Effector memory CD8-positive, alpha-beta T cell (primary cell): ENCODE results near the gene ST6GAL1.

Experiments used
- ATAC-seq: fragments of 150-1000 bp; cut with Tn5 transposase; replicated peaks from 2 replicates; pipeline ENCODE4 v1.10.0; 2021; ENCODE audit warnings: mild to moderate bottlenecking, moderate library complexity
- DNase-seq, 3 experiments: peaks; one replicate each; pipeline ENCODE4 v3.0.0; 2021
- H3K27ac Mint-ChIP-seq, 2 donors: one replicate each; pipeline ENCODE4 v1.8.0; 2022; ENCODE audit warnings: mild to moderate bottlenecking in 2 of 2, mixed read lengths in 2 of 2, moderate library complexity in 2 of 2
- H3K27me3 Mint-ChIP-seq, 2 donors: one replicate each; pipeline ENCODE4 v1.8.0; 2022; ENCODE audit warnings: mixed read lengths in 2 of 2
- H3K36me3 Mint-ChIP-seq: one replicate; pipeline ENCODE4 v1.8.0; 2022; ENCODE audit warnings: mild to moderate bottlenecking, moderate library complexity, mixed read lengths; ENCODE audit not compliant: insufficient read depth
- H3K4me1 Mint-ChIP-seq, 2 donors: one replicate each; pipeline ENCODE4 v1.8.0; 2022; ENCODE audit warnings: low read depth in 2 of 2, mixed read lengths in 2 of 2
- H3K4me3 Mint-ChIP-seq, 2 donors: one replicate each; pipeline ENCODE4 v1.8.0; 2022; ENCODE audit warnings: mild to moderate bottlenecking in 2 of 2, mixed read lengths in 2 of 2, moderate library complexity in 2 of 2
- H3K9me3 Mint-ChIP-seq, 2 donors: one replicate each; pipeline ENCODE4 v1.8.0; 2022; ENCODE audit warnings: mixed read lengths in 2 of 2

Gene ST6GAL1

DNA sequence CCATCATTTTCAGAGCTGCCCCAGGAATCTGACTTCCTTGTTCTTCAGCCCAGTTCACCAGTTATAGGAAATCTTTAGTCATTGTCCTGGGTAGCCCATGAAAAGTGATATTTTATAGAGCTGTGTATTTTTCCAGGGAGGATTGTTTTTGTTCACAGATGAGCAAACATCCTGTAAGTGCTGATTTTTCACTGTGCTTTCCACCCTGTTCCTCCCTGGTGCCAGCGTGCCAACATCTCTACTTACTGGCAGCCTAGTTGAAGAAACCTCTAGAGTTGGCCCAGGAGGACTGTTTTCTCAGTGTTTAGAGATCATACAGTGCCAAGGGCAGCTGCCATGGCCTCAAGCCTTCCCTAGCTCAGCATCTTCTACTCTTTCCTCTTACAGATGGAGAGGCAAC is 41.3 kb downstream of the ST6GAL1 start:
- Mint-ChIP-seq H3K27ac (peak overlapping the region; percentile 49 to 86), H3K36me3 (peaks cover 78% of the 10 kb centered on the region), H3K9me3 (no peaks in the 10 kb centered on the region), H3K27me3 (no peaks in the 10 kb centered on the region), H3K4me1 (peaks cover 41 to 49% of the 10 kb centered on the region in 2 donors), H3K4me3 (no peak overlapping the region)
- ATAC-seq = no peak
- no peak for DNase-seq

DNA sequence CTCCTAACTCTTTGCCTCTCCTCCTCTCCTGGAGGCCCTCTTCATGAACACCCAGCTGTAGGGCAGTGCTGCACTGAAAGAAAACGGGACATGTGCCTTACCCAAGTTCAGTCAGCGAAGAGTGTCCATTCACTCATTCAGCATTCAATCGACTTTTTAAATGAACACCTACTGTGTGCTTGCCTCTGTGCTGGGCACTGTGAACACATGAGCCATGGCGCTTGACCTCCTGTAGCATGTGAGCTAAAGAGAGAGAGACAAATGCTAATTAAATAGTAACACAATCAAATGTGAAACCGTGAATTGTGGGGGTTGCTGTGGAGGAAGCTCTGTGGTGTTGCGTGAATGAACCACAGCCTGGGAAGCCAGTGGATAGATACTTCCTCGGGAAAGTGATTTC is 43.4 kb downstream of the ST6GAL1 start:
- no peak for DNase-seq
- H3K4me1 Mint-ChIP-seq = peaks cover 34 to 39% of the 10 kb centered on the region in 2 donors
- ATAC-seq = no peak
- no peak overlapping the region for H3K27ac Mint-ChIP-seq
- H3K27me3 Mint-ChIP-seq = no peaks in the 10 kb centered on the region
- peaks cover 85% of the 10 kb centered on the region for H3K36me3 Mint-ChIP-seq
- H3K4me3 Mint-ChIP-seq = no peak overlapping the region
- no peaks in the 10 kb centered on the region for H3K9me3 Mint-ChIP-seq

GRCh38 chr3:186974824-186975313 is 44.5 kb downstream of the ST6GAL1 start:
- Mint-ChIP-seq H3K4me3 (no peak overlapping the region), H3K27me3 (no peaks in the 10 kb centered on the region), H3K4me1 (peaks cover 35 to 37% of the 10 kb centered on the region in 2 donors), H3K9me3 (no peaks in the 10 kb centered on the region), H3K27ac (peak overlapping the region in 1 of 2 donors; percentile 46), H3K36me3 (peaks cover 88% of the 10 kb centered on the region)
- DNase-seq (no peak), ATAC-seq (no peak)

GRCh38 chr3:186975726-186976125 is 45.4 kb downstream of the ST6GAL1 start:
- H3K27ac Mint-ChIP-seq = peak overlapping the region in 1 of 2 donors; percentile 46
- DNase-seq (no peak), ATAC-seq (no peak)
- no peaks in the 10 kb centered on the region for H3K9me3 Mint-ChIP-seq
- H3K4me3 Mint-ChIP-seq = no peak overlapping the region
- no peaks in the 10 kb centered on the region for H3K27me3 Mint-ChIP-seq
- H3K4me1 Mint-ChIP-seq = peaks cover 35 to 39% of the 10 kb centered on the region in 2 donors
- peaks cover 88% of the 10 kb centered on the region for H3K36me3 Mint-ChIP-seq

DNA sequence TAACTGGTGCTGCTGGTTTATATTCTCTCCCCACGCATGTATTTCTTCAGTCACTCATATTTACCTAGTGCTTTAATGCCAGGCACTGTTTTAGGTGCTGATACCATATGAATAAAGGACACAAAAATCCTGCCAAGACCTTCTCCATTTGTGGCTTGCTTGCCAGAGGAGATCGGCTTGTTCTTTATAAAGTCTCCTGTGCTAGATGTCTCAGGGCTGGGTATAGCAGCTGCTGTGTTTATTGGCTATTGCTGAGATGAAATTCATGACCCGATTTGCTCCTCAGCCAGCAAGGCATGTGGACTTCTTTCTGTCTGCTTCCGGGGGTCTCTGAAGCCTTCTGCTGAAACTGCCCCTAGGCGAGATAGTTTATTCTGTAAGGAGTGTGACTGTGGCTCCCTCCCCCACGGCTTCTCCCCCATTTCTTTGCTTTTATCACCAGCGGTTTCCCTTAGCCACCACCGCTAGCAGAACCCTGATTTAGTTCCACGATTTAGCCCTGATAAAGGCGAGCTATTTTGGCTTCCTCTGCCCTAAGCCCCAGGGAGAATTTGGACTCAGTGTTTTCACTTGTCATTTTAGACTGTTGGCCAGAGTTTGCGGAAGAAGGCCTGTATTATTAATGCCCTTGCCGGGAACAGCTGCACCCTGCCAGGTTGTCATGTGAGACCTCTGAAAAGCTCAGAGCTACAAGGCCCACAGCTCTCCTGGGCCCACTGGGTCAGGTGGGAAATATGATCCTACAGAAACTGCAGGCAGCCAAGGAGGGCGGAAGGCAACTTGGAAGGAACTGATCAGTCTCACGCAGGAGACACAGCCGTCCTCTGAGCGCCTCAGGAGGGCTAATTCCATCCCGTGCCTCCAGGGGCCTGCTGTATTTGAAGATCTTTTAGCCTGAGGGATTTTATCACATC is 46.8 kb downstream of the ST6GAL1 start:
- no peak for DNase-seq
- H3K36me3 Mint-ChIP-seq = peaks cover 85% of the 10 kb centered on the region
- no peaks in the 10 kb centered on the region for H3K9me3 Mint-ChIP-seq
- ATAC-seq = no peak
- H3K27me3 Mint-ChIP-seq = no peaks in the 10 kb centered on the region
- H3K4me1 Mint-ChIP-seq = peaks cover 28 to 40% of the 10 kb centered on the region in 2 donors
- H3K4me3 Mint-ChIP-seq = no peak overlapping the region
- peak overlapping the region in 1 of 2 donors; percentile 67 for H3K27ac Mint-ChIP-seq

DNA sequence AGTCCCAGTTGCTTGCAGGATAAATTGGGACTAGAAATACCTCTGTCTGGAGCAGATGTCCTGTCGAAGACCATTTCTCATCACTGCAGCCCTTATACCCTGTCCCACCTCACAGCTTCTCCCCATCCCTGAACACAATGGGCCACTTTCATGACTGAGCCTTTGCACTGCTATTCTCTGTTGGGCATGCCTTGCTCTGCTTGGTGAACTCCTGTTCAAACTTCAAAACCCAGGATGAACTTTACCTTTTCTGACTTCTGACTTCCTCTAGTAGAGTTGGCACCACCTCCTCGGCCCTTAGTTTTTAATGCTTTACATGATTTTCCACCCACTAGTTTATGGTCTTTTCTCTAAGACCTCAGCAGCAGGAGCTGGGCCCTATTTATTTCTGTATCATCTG is 48.4 kb downstream of the ST6GAL1 start:
- Mint-ChIP-seq H3K27ac (peak overlapping the region in 1 of 2 donors; percentile 87), H3K9me3 (no peaks in the 10 kb centered on the region), H3K36me3 (peaks cover 79% of the 10 kb centered on the region), H3K4me1 (peaks cover 26 to 37% of the 10 kb centered on the region in 2 donors), H3K4me3 (no peak overlapping the region), H3K27me3 (no peaks in the 10 kb centered on the region)
- ATAC-seq (no peak), DNase-seq (no peak)

- Mint-ChIP-seq H3K27me3 (no peaks in the 10 kb centered on the region), H3K9me3 (no peaks in the 10 kb centered on the region), H3K4me1 (peaks cover 25 to 47% of the 10 kb centered on the region in 2 donors), H3K4me3 (no peak overlapping the region), H3K27ac (no peak overlapping the region), H3K36me3 (peaks cover 77% of the 10 kb centered on the region)
- ATAC-seq = no peak
- no peak for DNase-seq
These were observed 49.5 kb downstream of the ST6GAL1 start for GRCh38 chr3:186979852-186980251.

DNA sequence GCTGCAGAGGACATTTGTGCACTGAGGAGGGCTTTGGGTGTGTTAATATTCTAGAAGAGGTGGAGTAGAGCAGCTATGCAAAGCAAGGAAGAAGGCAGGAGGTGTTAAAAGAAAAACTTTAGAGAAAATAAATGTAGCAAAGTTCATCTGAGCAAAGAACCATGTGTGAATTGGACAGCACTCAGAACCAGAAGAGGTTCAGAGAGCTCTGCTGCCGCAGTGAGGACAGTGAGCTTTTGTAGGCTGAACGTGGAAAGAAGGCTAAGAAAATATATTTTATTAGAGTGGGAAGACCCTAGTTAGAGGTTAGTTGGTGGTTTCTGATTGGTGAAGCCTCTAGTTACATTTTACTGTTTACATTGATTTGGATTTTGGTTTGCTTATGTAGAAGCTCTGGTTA is 50.7 kb downstream of the ST6GAL1 start:
- peaks cover 23 to 37% of the 10 kb centered on the region in 2 donors for H3K4me1 Mint-ChIP-seq
- no peak for ATAC-seq
- H3K9me3 Mint-ChIP-seq = no peaks in the 10 kb centered on the region
- peaks cover 75% of the 10 kb centered on the region for H3K36me3 Mint-ChIP-seq
- H3K27ac Mint-ChIP-seq = peak overlapping the region; percentile 6 to 22
- no peak overlapping the region for H3K4me3 Mint-ChIP-seq
- DNase-seq = no peak
- no peaks in the 10 kb centered on the region for H3K27me3 Mint-ChIP-seq

- Mint-ChIP-seq H3K4me1 (peaks cover 33 to 50% of the 10 kb centered on the region in 2 donors), H3K4me3 (no peak overlapping the region), H3K27ac (peak overlapping the region; percentile 66 to 72), H3K27me3 (no peaks in the 10 kb centered on the region), H3K9me3 (no peaks in the 10 kb centered on the region), H3K36me3 (peaks cover 55% of the 10 kb centered on the region)
- no peak for DNase-seq
- ATAC-seq = no peak
These were observed 53.3 kb downstream of the ST6GAL1 start for GRCh38 chr3:186983659-186984058.

GRCh38 chr3:186984064-186984463 is 53.7 kb downstream of the ST6GAL1 start:
- ATAC-seq = no peak
- H3K4me1 Mint-ChIP-seq = peaks cover 32 to 50% of the 10 kb centered on the region in 2 donors
- no peak overlapping the region for H3K4me3 Mint-ChIP-seq
- no peak for DNase-seq
- peaks cover 51% of the 10 kb centered on the region for H3K36me3 Mint-ChIP-seq
- no peaks in the 10 kb centered on the region for H3K9me3 Mint-ChIP-seq
- H3K27me3 Mint-ChIP-seq = no peaks in the 10 kb centered on the region
- peak overlapping the region; percentile 66 to 72 for H3K27ac Mint-ChIP-seq

GRCh38 chr3:186985661-186986364 is 55.5 kb downstream of the ST6GAL1 start:
- no peaks in the 10 kb centered on the region for H3K27me3 Mint-ChIP-seq
- peak; percentile 35 for ATAC-seq

DNA sequence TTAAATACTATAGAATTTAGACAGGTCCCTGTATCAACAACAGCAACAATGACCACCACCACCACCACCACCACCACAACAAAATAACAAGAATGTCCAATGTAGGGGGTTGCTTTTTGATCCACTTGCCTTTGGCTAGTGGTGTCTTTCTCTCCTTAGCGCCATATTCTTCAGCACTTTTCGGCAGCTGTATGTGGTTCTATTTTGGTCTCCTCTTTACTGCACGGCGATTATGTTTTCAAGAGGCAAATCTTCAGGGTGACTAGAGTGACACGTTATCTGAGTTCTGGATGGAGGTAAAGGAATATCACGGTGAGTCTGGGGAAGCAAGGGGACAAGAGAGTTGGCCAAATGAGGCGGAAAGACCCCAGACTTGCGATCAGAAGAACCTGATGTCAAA is 56.1 kb downstream of the ST6GAL1 start:
- Mint-ChIP-seq H3K36me3 (peaks cover 44% of the 10 kb centered on the region), H3K27ac (peak overlapping the region; percentile 72 to 78)

More at GRCh38 chr3:186985661-186986364, 55.5 kb downstream of the ST6GAL1 start:
- Mint-ChIP-seq H3K4me3 (no peak overlapping the region), H3K27ac (peak overlapping the region; percentile 21 to 35), H3K4me1 (peaks cover 33 to 53% of the 10 kb centered on the region in 2 donors), H3K9me3 (no peaks in the 10 kb centered on the region), H3K36me3 (peaks cover 44% of the 10 kb centered on the region)
- no peak for DNase-seq

GRCh38 chr3:186986816-186987215 is 56.5 kb downstream of the ST6GAL1 start:
- Mint-ChIP-seq H3K4me1 (peaks cover 39 to 55% of the 10 kb centered on the region in 2 donors), H3K27me3 (no peaks in the 10 kb centered on the region), H3K4me3 (no peak overlapping the region), H3K9me3 (no peaks in the 10 kb centered on the region), H3K27ac (peak overlapping the region; percentile 72 to 78), H3K36me3 (peaks cover 45% of the 10 kb centered on the region)
- ATAC-seq = no peak
- DNase-seq = no peak

More for the DNA sequence above, 56.1 kb downstream of the ST6GAL1 start:
- DNase-seq (no peak), ATAC-seq (no peak)
- no peaks in the 10 kb centered on the region for H3K9me3 Mint-ChIP-seq
- H3K27me3 Mint-ChIP-seq = no peaks in the 10 kb centered on the region
- peaks cover 35 to 51% of the 10 kb centered on the region in 2 donors for H3K4me1 Mint-ChIP-seq
- no peak overlapping the region for H3K4me3 Mint-ChIP-seq
